Transverse colon (tissue), 3 donors: ENCODE measurements around the gene MAST4.

Experiments
- POLR2A ChIP-seq: fragments of 450-650 bp; IDR thresholded peaks from one replicate; pipeline ENCODE4 v1.6.1; 2016; ENCODE audit warnings: antibody characterized with exemption, mild to moderate bottlenecking, moderate library complexity
- POLR2AphosphoS5 ChIP-seq, 3 donors: sonication (generic); formaldehyde crosslinking; IDR thresholded peaks; one replicate each; pipeline ENCODE4 v1.6.1; 2016; ENCODE audit warnings: antibody characterized with exemption in 3 of 3

GRCh38 chr5:66949066-66949465 is 352.9 kb downstream of the MAST4 start:
- TF ChIP-seq POLR2AphosphoS5 (IDR thresholded peaks at IDR 0.05), result no peak
- no peak for TF ChIP-seq POLR2A
